Measurements from ENCODE around the gene GNB4.

GRCh38 chr3:179415377-179415776, 35.9 kb downstream of the GNB4 start:
- TF ChIP-seq, protein P1, sequence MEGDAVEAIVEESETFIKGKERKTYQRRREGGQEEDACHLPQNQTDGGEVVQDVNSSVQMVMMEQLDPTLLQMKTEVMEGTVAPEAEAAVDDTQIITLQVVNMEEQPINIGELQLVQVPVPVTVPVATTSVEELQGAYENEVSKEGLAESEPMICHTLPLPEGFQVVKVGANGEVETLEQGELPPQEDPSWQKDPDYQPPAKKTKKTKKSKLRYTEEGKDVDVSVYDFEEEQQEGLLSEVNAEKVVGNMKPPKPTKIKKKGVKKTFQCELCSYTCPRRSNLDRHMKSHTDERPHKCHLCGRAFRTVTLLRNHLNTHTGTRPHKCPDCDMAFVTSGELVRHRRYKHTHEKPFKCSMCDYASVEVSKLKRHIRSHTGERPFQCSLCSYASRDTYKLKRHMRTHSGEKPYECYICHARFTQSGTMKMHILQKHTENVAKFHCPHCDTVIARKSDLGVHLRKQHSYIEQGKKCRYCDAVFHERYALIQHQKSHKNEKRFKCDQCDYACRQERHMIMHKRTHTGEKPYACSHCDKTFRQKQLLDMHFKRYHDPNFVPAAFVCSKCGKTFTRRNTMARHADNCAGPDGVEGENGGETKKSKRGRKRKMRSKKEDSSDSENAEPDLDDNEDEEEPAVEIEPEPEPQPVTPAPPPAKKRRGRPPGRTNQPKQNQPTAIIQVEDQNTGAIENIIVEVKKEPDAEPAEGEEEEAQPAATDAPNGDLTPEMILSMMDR (IDR thresholded peaks at IDR 0.05; ENCODE audit: low read length): no peak
- TF ChIP-seq EZH2 (optimal IDR thresholded peaks at IDR 0.05; ENCODE audit: low read depth, low read length): no peak

Data from MM.1S (cell line).